GM21390 (cell line): ENCODE data around the gene MGAT5.
A peak's percentile ranks its signal among the peaks of the same experiment; 100 is the strongest.

Experiments used
- ATAC-seq: cut with Tn5 transposase; IDR thresholded peaks from one replicate; pipeline ENCODE4 v1.9.1; 2021; ENCODE audit not compliant: unreplicated experiment

Gene MGAT5

GRCh38 chr2:134231301-134231964 lies 22.4 kb upstream of the MGAT5 start:
- no peak for ATAC-seq

GRCh38 chr2:134231965-134232340 lies 21.9 kb upstream of the MGAT5 start:
- ATAC-seq: no peak

- ATAC-seq: no peak
Observed at GRCh38 chr2:134232461-134232860, 21.4 kb upstream of the MGAT5 start.

GRCh38 chr2:134232868-134233727 lies 20.8 kb upstream of the MGAT5 start:
- ATAC-seq: peak; percentile 47

GRCh38 chr2:134233728-134234136 lies 20.1 kb upstream of the MGAT5 start:
- peak; percentile 64 for ATAC-seq

GRCh38 chr2:134234535-134234934 lies 19.3 kb upstream of the MGAT5 start:
- no peak for ATAC-seq

- ATAC-seq: no peak
Observed at GRCh38 chr2:134235510-134236144, 18.2 kb upstream of the MGAT5 start.

GRCh38 chr2:134238371-134238770 lies 15.5 kb upstream of the MGAT5 start:
- ATAC-seq: no peak

- ATAC-seq: no peak
Observed at GRCh38 chr2:134240061-134240460, 13.8 kb upstream of the MGAT5 start.

GRCh38 chr2:134241911-134242310 lies 12.0 kb upstream of the MGAT5 start:
- no peak for ATAC-seq

GRCh38 chr2:134243244-134243643 lies 10.6 kb upstream of the MGAT5 start:
- no peak for ATAC-seq

GRCh38 chr2:134244086-134244485 lies 9.8 kb upstream of the MGAT5 start:
- ATAC-seq: no peak

- no peak for ATAC-seq
Observed at GRCh38 chr2:134244587-134244986, 9.3 kb upstream of the MGAT5 start.

GRCh38 chr2:134245340-134245984 lies 8.4 kb upstream of the MGAT5 start:
- peak; percentile 25 for ATAC-seq

- no peak for ATAC-seq
Observed at GRCh38 chr2:134246154-134246874, 7.6 kb upstream of the MGAT5 start.

GRCh38 chr2:134247679-134248078 lies 6.2 kb upstream of the MGAT5 start:
- peak; percentile 51 for ATAC-seq

GRCh38 chr2:134248913-134249312 lies 5.0 kb upstream of the MGAT5 start:
- ATAC-seq: no peak

GRCh38 chr2:134249755-134250154 lies 4.1 kb upstream of the MGAT5 start:
- no peak for ATAC-seq

- ATAC-seq: no peak
Observed at GRCh38 chr2:134250840-134251461, 2.9 kb upstream of the MGAT5 start.

- no peak for ATAC-seq
Observed at GRCh38 chr2:134252092-134252750, 1.7 kb upstream of the MGAT5 start.
